Measurements from ENCODE around the gene LIFR.

The LIFR gene

DNA sequence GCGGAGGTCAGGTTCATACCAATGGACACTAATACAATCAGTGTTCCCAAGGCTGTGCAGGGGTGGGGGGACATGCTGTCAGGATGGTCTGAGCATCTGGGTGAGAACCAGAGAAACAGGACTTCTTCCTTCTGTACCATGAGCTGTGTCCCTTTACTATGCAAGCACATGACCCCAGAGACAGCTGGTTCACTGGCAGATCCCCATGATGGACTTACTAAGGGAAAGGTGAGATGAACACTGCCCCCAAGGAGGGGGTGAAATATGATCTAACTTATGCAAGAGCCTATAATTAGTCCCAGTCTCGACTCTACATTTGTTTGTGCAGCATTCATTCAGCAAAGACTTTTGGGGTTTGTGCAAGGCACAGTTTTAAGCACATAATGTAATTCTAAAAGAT is 91.4 kb downstream of the LIFR start:
- no peak for TF ChIP-seq ZFX (IDR thresholded peaks at IDR 0.05; ENCODE audit: borderline replicate concordance)
- TF ChIP-seq, protein P1, sequence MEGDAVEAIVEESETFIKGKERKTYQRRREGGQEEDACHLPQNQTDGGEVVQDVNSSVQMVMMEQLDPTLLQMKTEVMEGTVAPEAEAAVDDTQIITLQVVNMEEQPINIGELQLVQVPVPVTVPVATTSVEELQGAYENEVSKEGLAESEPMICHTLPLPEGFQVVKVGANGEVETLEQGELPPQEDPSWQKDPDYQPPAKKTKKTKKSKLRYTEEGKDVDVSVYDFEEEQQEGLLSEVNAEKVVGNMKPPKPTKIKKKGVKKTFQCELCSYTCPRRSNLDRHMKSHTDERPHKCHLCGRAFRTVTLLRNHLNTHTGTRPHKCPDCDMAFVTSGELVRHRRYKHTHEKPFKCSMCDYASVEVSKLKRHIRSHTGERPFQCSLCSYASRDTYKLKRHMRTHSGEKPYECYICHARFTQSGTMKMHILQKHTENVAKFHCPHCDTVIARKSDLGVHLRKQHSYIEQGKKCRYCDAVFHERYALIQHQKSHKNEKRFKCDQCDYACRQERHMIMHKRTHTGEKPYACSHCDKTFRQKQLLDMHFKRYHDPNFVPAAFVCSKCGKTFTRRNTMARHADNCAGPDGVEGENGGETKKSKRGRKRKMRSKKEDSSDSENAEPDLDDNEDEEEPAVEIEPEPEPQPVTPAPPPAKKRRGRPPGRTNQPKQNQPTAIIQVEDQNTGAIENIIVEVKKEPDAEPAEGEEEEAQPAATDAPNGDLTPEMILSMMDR (IDR thresholded peaks at IDR 0.05) = no peak
- H3K27ac ChIP-seq = no peak overlapping the region

DNA sequence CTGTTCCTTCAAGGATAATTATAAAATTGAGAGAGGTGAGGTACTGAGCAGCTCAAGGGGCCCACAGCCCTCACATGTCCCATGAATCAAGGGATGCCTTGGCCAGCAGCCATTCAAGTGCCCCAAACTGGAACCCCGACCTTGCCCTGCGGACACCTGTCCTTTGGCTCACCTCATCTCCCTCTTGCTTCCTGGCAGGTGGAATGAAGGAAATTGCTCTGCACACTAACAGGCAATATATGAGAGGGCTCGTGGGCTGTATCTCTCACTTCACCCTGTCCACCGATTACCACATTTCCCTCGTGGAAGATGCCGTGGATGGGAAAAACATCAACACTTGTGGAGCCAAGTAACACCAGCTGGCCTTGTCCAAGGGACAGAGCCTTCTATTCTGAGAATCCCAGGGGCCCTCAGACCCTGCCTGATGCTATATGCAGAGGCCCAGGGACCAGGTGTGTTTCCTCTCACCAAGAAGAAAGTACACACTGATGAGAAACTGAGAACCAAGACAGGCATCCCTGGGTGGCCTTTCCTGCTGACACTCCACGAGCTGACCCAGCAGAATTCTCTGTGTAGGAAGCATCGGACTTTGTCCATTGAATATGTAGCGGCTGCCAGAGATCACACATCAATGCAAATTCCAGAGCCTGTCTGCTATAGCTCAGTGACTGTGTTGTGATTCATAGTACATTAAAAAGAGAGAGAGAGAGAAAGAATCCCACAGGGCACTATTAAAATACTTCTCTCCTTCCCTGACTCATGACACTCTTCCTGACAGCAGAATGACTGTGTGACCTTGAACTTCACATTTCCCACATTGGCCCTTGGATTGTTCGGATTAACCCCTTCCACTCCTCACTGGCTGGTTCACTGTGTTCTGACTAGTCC is 92.6 kb downstream of the LIFR start:
- TF ChIP-seq, protein P1 (IDR thresholded peaks at IDR 0.05) = no peak
- TF ChIP-seq ZFX (IDR thresholded peaks at IDR 0.05; ENCODE audit: borderline replicate concordance) = no peak
- H3K27ac ChIP-seq = no peak overlapping the region

DNA sequence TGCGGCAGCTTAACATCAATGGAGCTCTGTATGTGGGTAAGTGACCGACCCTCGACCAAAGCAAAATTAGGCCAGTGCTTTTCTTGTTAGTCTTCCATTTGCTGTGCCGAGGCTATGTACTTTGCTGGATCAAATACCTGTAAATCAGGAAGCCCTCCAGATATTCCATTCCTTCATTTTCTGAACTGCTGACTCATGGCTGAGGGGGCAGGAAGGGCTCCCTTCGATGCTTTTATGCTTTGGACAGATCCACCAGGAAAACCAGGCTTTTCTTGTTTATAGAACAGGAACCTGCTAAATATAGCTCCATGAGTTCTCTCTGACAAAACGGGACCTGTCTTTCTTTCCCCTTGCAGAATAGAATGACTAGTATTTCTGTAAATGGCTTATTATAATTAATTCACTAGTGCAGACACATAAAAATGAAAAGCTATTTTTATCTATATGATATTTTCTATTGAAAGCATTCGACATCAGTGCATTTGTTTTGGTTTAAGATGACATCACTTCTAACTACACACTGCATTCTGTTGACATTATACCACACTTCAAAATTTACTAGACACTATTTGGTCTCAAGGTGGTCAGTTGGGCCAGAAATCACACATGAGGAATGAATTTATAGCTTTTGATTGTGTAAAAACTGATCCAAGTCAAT is 93.3 kb downstream of the LIFR start:
- TF ChIP-seq, protein P1 (IDR thresholded peaks at IDR 0.05) = no peak
- TF ChIP-seq ZFX (IDR thresholded peaks at IDR 0.05; ENCODE audit: borderline replicate concordance) = no peak
- H3K27ac ChIP-seq = no peak overlapping the region

DNA sequence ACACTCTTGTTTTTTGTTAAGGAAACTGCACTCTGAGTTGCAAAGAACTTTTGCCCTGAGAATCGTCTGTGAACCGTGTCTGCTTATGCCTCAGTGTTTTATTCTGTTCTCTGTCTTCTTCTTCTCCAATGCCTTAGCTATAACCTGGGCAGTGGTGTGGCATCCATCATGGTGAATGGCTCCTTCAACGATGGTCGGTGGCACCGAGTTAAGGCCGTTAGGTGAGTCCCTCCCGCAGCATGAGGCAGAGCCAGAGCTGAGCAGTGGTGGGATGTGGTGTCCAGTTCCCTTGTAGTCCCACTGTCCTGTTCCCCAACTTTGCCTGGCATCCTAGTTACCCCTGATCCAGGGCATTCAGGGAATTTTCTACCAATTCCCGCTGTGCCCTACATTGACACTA is 98.3 kb downstream of the LIFR start:
- no peak overlapping the region for H3K27ac ChIP-seq
- no peak for TF ChIP-seq ZFX (IDR thresholded peaks at IDR 0.05; ENCODE audit: borderline replicate concordance)
- TF ChIP-seq, protein P1 (IDR thresholded peaks at IDR 0.05) = no peak

DNA sequence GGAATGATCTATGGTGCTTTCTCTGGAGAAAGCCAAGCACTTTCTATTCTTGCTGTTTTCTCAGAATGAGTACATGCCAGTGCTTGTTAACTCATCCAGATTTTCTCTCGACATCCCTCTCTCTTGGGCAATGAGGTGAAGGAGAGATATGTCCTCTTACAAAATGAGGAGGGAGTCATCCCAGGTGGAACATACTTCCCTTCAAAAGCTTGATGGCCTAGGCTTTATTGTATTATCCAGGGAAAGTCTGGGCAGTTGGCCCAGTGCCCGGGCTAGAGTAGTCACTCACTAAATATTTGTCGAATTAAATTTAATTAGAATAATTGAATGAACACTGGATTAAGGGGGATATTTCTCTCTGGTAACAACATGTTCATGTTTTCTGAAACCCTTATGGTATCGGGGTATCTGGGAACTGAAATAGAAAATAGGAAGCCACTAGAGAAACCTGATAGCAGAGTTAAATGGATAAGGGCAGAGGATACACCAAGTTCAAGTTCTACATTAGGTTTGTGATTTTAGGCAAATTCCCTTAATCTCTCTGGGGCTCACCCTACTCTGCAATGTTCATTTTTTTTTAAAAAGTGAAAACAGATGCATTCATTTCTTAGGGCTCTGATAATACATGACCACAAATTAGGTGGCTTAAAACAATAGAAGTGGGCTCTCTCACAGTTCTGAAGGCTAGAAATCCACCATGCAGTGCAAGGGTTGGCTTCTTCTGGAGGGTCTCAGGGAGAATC is 99.6 kb downstream of the LIFR start:
- TF ChIP-seq ZFX (IDR thresholded peaks at IDR 0.05; ENCODE audit: borderline replicate concordance) = no peak
- TF ChIP-seq, protein P1 (IDR thresholded peaks at IDR 0.05) = no peak
- no peak overlapping the region for H3K27ac ChIP-seq

DNA sequence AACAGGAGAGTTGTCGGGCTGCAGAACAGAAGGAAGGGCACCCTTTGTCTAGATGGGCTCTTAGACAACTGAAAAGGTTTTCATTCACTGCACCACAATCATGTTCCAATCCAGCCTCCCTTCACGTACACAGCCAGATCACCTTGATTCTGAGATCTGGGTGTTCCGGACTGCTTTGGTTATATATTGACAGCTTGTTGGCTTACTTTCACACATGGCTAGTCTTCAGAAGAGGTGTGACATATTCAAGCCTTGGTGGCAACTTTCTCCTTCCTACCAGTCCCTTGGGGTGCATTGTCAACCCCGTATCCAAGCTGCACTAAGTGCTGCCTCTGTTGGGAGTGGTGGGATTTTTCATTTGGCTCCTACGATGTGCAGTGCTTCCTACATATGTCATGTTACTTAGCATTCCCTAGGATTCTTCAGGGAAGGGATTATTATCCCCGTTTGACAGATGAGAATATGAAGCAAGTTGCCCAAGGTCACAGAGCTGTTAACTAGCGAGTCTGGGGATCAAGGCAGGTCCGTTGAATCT is 100.6 kb downstream of the LIFR start:
- no peak for TF ChIP-seq ZFX (IDR thresholded peaks at IDR 0.05; ENCODE audit: borderline replicate concordance)
- TF ChIP-seq, protein P1 (IDR thresholded peaks at IDR 0.05) = no peak
- H3K27ac ChIP-seq = no peak overlapping the region

Data from 22Rv1 (cell line).